SU-DHL-6 (cell line): Measurements from ENCODE around the gene CD1C.

Source experiments
- EZH2phosphoT487 ChIP-seq: fragments of 200-600 bp; sonication (generic), shearing (Covaris generic); conservative IDR thresholded peaks from 2 replicates; pipeline ENCODE4 v1.6.1; 2018; ENCODE audit warnings: mild to moderate bottlenecking, antibody characterized with exemption, low read length, moderate library complexity, mixed read lengths
- TF ChIP-seq, protein P1 (sequence below): fragments of 200-600 bp; sonication (generic); IDR thresholded peaks from one replicate; pipeline ENCODE4 v1.5.1; 2017; ENCODE audit warnings: antibody characterized with exemption, mild to moderate bottlenecking, low read length, moderate library complexity; ENCODE audit not compliant: insufficient read depth, poor library complexity, severe bottlenecking

DNA sequence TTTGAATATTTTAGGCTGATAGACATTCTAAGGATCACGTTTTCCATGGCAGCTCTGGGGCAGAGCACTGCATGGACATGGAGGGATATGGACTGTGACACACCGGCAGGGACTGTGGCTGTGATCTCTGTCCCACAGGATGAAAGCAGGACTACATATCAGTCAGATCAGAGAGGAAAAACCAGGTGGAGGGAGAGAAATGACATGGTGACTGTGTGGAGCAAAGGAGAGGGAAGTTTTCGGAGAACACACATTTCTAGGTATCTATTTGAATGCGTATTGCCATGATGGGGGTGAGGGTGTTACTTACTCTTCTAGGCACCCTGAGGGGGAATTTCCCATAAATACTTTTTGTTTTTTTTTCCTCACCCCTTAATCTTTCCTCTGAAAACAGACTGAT is 3.2 kb upstream of the CD1C start:
- TF ChIP-seq, protein P1, sequence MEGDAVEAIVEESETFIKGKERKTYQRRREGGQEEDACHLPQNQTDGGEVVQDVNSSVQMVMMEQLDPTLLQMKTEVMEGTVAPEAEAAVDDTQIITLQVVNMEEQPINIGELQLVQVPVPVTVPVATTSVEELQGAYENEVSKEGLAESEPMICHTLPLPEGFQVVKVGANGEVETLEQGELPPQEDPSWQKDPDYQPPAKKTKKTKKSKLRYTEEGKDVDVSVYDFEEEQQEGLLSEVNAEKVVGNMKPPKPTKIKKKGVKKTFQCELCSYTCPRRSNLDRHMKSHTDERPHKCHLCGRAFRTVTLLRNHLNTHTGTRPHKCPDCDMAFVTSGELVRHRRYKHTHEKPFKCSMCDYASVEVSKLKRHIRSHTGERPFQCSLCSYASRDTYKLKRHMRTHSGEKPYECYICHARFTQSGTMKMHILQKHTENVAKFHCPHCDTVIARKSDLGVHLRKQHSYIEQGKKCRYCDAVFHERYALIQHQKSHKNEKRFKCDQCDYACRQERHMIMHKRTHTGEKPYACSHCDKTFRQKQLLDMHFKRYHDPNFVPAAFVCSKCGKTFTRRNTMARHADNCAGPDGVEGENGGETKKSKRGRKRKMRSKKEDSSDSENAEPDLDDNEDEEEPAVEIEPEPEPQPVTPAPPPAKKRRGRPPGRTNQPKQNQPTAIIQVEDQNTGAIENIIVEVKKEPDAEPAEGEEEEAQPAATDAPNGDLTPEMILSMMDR = no peak
- TF ChIP-seq EZH2phosphoT487 = no peak
